GM19455 (cell line): ENCODE results near the gene ANAPC16.
A peak's percentile ranks its signal among the peaks of the same experiment; 100 is the strongest.
"Not testable (repeated sequence)": the region's sequence is repeated elsewhere in the genome, so short reads cannot be mapped to it uniquely, and the experiment has no call there.

ENCODE experiments used
- ATAC-seq: cut with Tn5 transposase; IDR thresholded peaks from one replicate; pipeline ENCODE4 v1.9.1; 2021; ENCODE audit not compliant: unreplicated experiment

The ANAPC16 gene

DNA sequence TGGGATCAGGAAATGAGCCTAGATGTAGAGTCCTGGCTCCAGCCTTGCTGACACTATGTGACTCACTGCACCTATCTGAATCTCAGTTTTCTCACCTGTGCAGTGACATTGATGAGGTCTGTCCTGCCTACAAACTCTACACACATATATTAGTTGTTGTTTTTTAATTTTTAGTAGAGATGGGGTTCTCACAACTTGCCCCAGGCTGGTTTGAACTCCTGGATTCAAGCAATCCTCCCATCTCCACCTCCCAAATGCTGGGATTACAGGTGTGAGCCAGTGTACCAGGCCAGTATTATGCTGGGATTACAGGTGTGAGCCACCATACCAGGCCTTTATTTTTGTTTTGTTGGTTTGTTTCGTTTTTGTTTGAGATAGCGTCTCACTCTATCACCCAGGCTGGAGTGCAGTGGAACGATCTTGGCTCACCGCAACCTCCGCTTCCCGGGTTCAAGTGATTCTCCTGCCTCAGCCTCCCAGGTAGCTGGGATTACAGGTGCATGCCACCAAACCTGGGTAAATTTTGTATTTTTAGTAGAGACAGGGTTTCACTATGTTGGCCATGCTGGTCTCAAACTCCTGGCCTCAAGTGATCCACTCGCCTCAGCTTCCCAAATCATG lies 46.1 kb downstream of the ANAPC16 start:
- no peak for ATAC-seq

DNA sequence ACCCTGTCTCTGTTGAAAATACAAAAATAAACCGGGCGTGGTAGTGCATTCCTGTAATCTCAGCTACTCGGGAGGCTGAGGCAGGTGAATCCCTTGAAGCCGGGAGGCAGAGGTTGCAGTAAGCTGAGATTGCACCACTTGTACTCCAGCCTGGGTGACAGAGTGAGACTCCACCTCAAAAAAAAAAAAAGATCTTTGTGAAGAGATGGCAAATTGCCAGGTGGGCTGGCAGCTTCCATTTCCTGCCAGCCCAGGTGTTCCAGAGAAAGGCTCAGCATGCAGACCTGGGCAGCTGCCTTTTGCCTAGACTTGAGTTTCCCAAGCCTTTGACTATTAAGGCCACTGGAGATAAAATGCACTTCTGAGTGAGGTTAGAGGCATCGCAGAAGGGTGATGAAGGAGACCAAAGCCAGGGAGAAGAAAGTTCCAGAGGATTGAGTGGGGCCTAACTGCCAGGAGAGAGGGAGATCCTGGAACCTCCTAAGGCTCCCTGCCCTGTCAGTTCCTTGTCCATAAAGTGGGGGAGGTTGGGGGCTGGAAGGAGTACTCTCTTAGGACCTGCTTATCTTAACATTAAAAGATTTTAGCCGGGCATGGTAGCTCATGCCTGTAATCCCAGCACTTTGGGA lies 47.9 kb downstream of the ANAPC16 start:
- no peak for ATAC-seq

DNA sequence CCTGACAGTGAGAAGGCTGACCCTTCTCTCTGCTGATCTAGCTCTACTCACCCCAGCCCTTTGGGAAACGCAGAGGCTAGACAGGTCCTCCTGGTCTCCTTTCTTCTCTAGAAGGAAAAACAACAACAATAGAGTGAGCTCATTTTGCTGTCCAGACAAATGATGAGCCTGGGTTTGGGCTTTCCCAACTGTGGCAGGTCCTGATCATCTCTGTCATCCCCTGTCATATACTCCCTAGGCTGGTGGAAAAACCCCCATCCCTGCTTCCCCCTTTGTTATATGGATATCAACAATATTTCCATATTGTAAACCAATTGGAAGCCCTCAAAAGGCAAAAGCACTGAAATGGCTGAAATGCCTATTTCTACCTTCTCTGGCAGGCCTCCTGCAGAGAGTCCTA lies 48.7 kb downstream of the ANAPC16 start:
- ATAC-seq: no peak

DNA sequence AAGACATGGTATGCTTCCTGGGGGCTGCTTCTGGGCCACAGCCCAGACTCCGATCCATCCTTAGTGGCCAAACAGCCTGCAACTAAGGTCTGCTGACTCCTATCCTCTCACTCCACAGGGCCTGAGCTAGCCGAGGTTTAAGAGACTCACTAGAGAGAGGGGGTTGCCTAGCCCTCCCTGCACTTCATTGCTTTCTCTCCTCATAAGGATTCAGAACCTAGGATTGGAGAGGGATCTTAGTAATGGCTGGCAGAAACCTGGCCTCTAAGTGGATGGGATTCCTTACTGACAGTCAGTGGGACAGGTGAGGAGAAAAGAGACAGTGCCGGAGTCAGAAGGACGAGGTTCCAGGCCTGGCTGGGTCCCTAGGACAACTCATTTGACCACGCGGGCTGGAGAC lies 49.7 kb downstream of the ANAPC16 start:
- no peak for ATAC-seq

- no peak for ATAC-seq
Observed at GRCh38 chr10:72265990-72266865, 50.4 kb downstream of the ANAPC16 start.

GRCh38 chr10:72267381-72267780 lies 51.6 kb downstream of the ANAPC16 start:
- ATAC-seq: no peak

DNA sequence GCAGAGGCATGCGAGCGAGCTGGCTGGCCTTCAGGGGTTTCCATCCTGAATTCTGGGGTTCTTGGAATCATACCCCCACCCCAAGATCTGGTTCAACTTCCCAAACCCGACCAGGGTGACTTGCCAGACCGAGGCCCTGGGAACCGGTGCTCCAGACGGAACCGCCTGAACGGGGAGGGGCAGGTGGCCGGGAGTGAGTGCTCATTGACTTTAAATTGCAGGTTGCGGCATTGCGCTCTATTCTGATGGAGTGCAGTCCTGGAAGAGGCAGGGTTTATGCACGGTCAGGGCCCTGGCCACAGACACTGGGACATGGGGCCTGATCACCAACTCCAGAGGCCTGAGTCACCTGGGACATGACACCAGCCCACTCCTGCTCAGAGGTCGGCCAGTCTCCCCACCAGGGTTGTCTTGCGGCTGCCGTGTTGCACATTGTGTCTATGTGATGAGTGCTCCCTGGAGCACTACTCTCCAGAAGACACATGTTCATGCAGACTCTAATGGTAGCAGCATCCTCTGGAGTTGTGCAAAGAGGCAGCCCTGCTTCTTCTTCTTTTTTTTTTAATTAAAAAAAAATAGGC lies 52.1 kb downstream of the ANAPC16 start:
- ATAC-seq: no peak

DNA sequence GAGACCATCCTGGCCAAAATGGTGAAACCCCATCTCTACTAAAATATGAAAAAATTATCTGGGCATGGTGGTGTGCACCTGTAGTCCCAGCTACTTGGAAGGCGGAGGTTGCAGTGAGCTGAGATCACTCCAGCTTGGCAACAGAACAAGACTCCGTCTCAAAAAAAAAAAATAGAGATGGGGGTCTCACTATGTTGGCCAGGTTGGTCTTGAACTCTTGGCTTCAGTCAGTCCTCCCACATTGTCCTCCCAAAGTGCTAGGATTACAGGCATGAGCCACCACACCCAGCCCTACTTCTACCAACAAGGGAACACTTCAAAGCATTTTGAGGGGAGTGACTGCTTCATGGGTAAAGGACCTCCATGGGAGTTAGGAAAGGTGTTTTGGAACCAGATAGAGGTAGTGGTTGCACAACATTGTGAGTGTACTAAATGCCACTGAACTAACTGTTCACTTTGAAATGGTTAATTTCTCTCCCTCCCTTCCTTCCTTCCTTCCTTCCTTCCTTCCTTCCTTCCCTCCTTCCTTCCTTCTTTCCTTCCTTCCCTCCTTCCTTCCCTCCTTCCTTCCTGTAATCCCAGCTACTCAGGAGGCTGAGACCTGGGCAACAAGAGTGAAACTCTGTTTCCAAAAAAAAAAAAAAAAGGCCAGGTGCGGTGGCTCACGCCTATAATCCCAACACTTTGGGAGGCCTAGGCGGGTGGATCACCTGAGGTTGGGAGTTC lies 52.8 kb downstream of the ANAPC16 start:
- not testable (repeated sequence) for ATAC-seq

DNA sequence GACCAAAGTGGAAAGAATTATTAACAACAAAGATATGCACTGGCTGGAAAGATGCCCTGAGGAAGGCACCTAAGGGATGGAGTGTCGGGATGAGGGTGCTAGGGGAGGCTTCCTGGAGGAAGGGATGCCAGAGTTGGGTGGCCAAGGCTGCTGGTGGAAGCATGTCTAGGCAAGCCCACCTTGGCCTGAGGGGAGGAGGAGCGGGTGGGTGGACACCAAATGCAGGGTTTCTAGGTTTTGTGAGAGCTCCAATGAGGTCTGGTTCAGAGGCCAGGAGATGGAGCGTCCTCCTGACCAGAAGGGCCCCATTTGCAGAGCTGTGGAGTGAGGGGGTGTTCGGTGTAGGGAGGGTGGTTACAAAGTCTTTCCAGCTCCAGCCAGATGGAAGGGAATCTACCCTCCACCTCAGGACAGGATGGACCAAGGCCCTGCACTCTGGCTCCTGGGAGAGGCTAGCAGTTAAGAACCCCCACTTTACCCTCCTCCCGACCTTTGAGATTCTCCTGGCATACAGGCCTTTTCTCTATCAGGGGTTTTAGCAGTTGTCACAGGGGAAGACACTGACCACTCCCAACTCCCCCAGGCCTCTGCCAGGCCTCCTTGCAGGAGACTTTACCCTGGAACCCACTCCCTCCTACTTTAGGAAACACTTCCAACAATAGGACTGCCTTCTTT lies 54.9 kb downstream of the ANAPC16 start:
- ATAC-seq: no peak

- peak; percentile 31 for ATAC-seq
Observed at GRCh38 chr10:72272689-72273409, 57.0 kb downstream of the ANAPC16 start.

GRCh38 chr10:72273410-72274212 lies 57.8 kb downstream of the ANAPC16 start, which contains the start of gene DDIT4:
TSS of gene DDIT4 (plus strand) at chr10:72273924. CDS start at chr10:72274217, 293 bp downstream.
- peak; percentile 82 for ATAC-seq

- ATAC-seq: no peak
Observed at GRCh38 chr10:72274213-72274729, 58.5 kb downstream of the ANAPC16 start.

- ATAC-seq: no peak
Observed at GRCh38 chr10:72274730-72275350, 59.0 kb downstream of the ANAPC16 start.

DNA sequence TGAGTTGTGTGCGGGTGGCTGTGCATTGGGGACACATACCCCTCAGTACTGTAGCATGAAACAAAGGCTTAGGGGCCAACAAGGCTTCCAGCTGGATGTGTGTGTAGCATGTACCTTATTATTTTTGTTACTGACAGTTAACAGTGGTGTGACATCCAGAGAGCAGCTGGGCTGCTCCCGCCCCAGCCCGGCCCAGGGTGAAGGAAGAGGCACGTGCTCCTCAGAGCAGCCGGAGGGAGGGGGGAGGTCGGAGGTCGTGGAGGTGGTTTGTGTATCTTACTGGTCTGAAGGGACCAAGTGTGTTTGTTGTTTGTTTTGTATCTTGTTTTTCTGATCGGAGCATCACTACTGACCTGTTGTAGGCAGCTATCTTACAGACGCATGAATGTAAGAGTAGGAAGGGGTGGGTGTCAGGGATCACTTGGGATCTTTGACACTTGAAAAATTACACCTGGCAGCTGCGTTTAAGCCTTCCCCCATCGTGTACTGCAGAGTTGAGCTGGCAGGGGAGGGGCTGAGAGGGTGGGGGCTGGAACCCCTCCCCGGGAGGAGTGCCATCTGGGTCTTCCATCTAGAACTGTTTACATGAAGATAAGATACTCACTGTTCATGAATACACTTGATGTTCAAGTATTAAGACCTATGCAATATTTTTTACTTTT lies 59.7 kb downstream of the ANAPC16 start:
- ATAC-seq: no peak

GRCh38 chr10:72276013-72276387 lies 60.2 kb downstream of the ANAPC16 start:
- no peak for ATAC-seq

DNA sequence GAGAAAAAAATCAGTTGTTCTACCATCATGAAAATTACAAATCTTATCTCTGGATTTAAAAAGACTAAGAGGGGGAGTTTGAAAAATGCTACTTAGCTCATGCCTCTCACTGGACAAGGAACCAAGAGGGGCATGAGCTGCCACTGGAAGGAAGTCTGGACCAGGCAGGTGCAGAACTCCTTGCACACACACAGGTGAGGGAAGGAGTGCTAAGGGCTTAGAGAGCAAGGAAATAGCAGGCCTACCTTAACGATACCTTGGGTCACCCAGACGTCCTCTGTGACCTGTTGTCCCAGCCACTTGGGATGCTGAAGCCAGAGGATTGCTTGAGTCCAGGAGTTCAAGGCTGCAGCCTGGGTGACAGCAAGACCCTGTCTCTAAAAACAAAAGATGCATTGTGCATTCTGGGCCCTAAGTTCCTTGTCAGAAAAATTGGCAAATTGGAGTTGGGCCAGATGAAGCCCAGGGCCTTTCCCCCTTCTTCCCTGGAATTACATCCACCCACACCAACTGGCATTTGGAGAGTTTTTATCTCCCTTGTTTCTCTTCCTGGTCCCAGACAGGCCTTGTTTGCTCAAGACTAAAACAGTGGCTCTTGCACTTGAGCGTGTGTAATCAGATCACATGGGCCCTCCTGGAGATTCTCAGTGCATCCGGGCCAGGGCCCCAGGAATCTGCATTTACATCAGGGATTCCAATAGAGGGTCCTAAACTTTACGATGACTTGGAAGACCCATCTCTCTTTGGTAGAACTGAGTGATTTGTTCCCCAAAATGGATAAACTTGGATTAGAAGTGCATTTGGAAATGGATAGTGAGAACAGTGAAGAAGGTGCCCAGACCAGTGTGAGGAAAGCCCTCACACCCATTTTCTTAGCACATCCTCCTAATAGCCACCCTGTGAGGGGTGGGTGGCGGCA lies 60.9 kb downstream of the ANAPC16 start:
- ATAC-seq: no peak
